HepG2 (cell line): ENCODE results near the gene THADA. TPM values are rescaled to one million over a fixed set of nuclear protein-coding genes. Genes with fewer than 3 reads are reported as not detected.

Source experiments
- AGO2 ChIP-seq: fragments of 200-400 bp; formaldehyde crosslinking; optimal IDR thresholded peaks from 2 replicates; pipeline ENCODE3; 2017; ENCODE audit warnings: mild to moderate bottlenecking, low read depth, low read length, moderate library complexity
- CBX5 ChIP-seq: sonication (generic); formaldehyde crosslinking; IDR thresholded peaks from 2 replicates; pipeline ENCODE4 v1.4.0; 2020; ENCODE audit warnings: missing genetic modification reagents, borderline replicate concordance
- FOXM1 ChIP-seq: sonication (generic); formaldehyde crosslinking; IDR thresholded peaks from 2 replicates; pipeline ENCODE4 v1.5.0; 2020; ENCODE audit warnings: missing genetic modification reagents
- RFXAP ChIP-seq: sonication (generic); formaldehyde crosslinking; IDR thresholded peaks from 2 replicates; pipeline ENCODE4 v1.4.0; 2020; ENCODE audit warnings: missing genetic modification reagents, borderline replicate concordance
- RXRB ChIP-seq: IDR thresholded peaks from 2 replicates; pipeline ENCODE4 v1.6.1; 2016; ENCODE audit warnings: borderline replicate concordance, missing genetic modification reagents, missing compliant biosample characterization
- TEAD3 ChIP-seq: optimal IDR thresholded peaks from 2 replicates; pipeline ENCODE3; 2016; ENCODE audit warnings: borderline replicate concordance
- WIZ ChIP-seq: sonication (generic); formaldehyde crosslinking; IDR thresholded peaks from 2 replicates; pipeline ENCODE4 v1.5.1; 2020; ENCODE audit warnings: mild to moderate bottlenecking, missing genetic modification reagents
- ZBTB20 ChIP-seq: sonication (generic); formaldehyde crosslinking; IDR thresholded peaks from 2 replicates; pipeline ENCODE4 v1.8.1; 2023; ENCODE audit warnings: missing genetic modification reagents, low read depth, mild to moderate bottlenecking, borderline replicate concordance
- ZFAT ChIP-seq: sonication (generic); formaldehyde crosslinking; conservative IDR thresholded peaks from 2 replicates; pipeline ENCODE4 v1.8.1; 2023; ENCODE audit warnings: missing genetic modification reagents, inconsistent platforms
- ZMYM4 ChIP-seq: sonication (generic); formaldehyde crosslinking; IDR thresholded peaks from 2 replicates; pipeline ENCODE4 v1.8.1; 2023; ENCODE audit warnings: mild to moderate bottlenecking, missing genetic modification reagents
- ZNF598 ChIP-seq: sonication (generic); formaldehyde crosslinking; IDR thresholded peaks from 2 replicates; pipeline ENCODE4 v1.5.1; 2020; ENCODE audit warnings: mild to moderate bottlenecking, missing genetic modification reagents, borderline replicate concordance
- ZNF816 ChIP-seq: sonication (generic); formaldehyde crosslinking; IDR thresholded peaks from 2 replicates; pipeline ENCODE4 v1.8.0; 2022; ENCODE audit warnings: missing genetic modification reagents, mild to moderate bottlenecking, borderline replicate concordance
- ZSCAN22 ChIP-seq: sonication (generic); formaldehyde crosslinking; IDR thresholded peaks from 2 replicates; pipeline ENCODE4 v1.4.0; 2020; ENCODE audit warnings: mild to moderate bottlenecking, missing genetic modification reagents
- ZSCAN31 ChIP-seq: sonication (generic); formaldehyde crosslinking; IDR thresholded peaks from 2 replicates; pipeline ENCODE4 v1.5.0; 2020; ENCODE audit warnings: low read depth, mild to moderate bottlenecking, missing genetic modification reagents
- polyA plus RNA-seq, 8 experiments: library from polyadenylated mRNA; depleted of rRNA in 3 of 8; stranded (reverse) in 7 of 8; unstranded in 1 of 8; fragments of >200 nt; fragmentation: Illumina TruSeq in 4 of 8; extraction: Trizol in 4 of 8; gene quantifications; 2 replicates each; pipeline versions ENCODE4 v1.2.1 to v1.2.3, GENCODE V29; 2011 to 2016; ENCODE audit warnings: low read depth in 4 of 8, missing spikeins in 1 of 8, mixed read lengths in 1 of 8; ENCODE audit not compliant: insufficient read depth in 1 of 8
- total RNA-seq, 5 experiments: library from RNA; depleted of rRNA; stranded (reverse); fragments of >200 nt; fragmentation: Illumina TruSeq; extraction: Trizol; gene quantifications; 2 replicates each; pipeline ENCODE4 v1.2.3, GENCODE V29; 2016; ENCODE audit warnings: low read depth in 1 of 5
- TF ChIP-seq, protein P1 (sequence below): sonication (generic); formaldehyde crosslinking; IDR thresholded peaks from 2 replicates; pipeline ENCODE4 v1.5.0; 2020; ENCODE audit warnings: mild to moderate bottlenecking, missing genetic modification reagents
- TF ChIP-seq, protein P2 (sequence below): sonication (generic); formaldehyde crosslinking; IDR thresholded peaks from 2 replicates; pipeline ENCODE4 v1.5.1; 2020; ENCODE audit warnings: missing genetic modification reagents, mild to moderate bottlenecking, borderline replicate concordance
- TF ChIP-seq, protein P3 (sequence below): fragments of 450-650 bp; IDR thresholded peaks from 2 replicates; pipeline ENCODE4 v1.6.1; 2017; ENCODE audit warnings: mild to moderate bottlenecking

THADA gene
- total and polyA plus RNA-seq, 2 of the 13 experiments (the other 11 are each of a cell fraction or from before 2014, with no cell fraction given), result 12.7 to 21.7 TPM

DNA sequence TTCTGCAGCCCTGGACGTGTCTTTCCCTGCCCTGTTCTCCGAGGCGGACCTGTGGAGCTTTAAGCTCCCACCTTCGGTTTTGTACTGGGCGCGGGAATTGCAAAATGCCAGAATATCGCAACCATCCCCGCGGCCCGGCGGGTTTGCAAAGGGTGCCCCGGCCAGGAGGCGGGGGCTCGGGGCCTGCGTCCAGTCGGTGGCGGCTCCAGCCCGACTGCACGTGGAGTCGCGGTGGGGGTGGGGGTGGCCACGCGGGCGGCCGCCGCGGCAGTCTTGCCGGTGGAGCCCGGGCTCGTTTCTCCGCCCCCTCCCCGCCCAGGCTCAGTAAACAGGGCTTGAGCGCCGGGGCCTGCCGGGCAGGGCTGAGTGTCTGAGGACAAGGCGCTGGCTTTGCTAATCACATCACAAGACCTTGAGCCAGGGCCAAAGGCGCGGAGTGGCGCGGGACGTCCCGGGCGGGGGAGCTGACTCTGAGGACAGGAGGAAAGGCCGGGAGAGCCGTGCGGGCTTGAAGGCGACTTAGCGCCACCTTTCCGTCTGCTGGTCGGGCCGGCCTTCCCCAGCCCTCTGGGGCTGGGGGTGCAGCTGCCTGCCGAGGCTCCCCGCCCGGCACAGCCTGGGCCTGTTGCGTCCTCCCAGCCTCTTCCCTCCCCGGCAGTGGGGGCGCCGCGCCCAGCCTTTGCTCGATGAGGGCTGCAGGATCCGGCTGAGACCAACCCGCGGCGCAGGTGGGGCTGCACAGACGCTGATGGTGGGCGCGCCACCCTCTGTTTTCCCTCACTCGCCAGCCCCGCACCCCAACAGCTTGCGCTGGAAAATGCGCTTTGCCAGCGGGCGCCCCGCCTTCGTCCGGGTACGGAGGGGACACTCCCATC, 368.6 kb downstream of the THADA start (continued):
- TF ChIP-seq ZNF598 (CRISPR knock-in tag) (no peak; the same call in none of the 2 replicates), FOXM1 (CRISPR knock-in tag) (0 out of 2 replicates have a peak, but pooled peaks have one; percentile 55), ZFAT (CRISPR knock-in tag) (0 out of 2 replicates have a peak, but pooled peaks have one; percentile 44), ZSCAN31 (CRISPR knock-in tag) (peak; percentile 68), CBX5 (CRISPR knock-in tag) (peak; percentile 10; the same call in 1 of the 2 replicates), ZMYM4 (CRISPR knock-in tag) (peak; percentile 63), RFXAP (CRISPR knock-in tag) (peak; percentile 72; the same call in 1 of the 2 replicates), AGO2 (peak; percentile 100), ZBTB20 (CRISPR knock-in tag) (no peak), ZSCAN22 (CRISPR knock-in tag) (peak; percentile 63), ZNF816 (CRISPR knock-in tag) (peak; percentile 90), WIZ (0 out of 2 replicates have a peak, but pooled peaks have one; percentile 22), RXRB (0 out of 2 replicates have a peak, but pooled peaks have one; percentile 57), TEAD3 (CRISPR knock-in tag) (peak; percentile 72)
- TF ChIP-seq, protein P1, sequence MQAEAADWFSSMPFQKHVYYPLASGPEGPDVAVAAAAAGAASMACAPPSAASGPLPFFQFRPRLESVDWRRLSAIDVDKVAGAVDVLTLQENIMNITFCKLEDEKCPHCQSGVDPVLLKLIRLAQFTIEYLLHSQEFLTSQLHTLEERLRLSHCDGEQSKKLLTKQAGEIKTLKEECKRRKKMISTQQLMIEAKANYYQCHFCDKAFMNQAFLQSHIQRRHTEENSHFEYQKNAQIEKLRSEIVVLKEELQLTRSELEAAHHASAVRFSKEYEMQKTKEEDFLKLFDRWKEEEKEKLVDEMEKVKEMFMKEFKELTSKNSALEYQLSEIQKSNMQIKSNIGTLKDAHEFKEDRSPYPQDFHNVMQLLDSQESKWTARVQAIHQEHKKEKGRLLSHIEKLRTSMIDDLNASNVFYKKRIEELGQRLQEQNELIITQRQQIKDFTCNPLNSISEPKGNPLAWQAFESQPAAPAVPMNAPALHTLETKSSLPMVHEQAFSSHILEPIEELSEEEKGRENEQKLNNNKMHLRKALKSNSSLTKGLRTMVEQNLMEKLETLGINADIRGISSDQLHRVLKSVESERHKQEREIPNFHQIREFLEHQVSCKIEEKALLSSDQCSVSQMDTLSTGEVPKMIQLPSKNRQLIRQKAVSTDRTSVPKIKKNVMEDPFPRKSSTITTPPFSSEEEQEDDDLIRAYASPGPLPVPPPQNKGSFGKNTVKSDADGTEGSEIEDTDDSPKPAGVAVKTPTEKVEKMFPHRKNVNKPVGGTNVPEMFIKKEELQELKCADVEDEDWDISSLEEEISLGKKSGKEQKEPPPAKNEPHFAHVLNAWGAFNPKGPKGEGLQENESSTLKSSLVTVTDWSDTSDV (CRISPR knock-in tag), result no peak
- TF ChIP-seq, protein P2, sequence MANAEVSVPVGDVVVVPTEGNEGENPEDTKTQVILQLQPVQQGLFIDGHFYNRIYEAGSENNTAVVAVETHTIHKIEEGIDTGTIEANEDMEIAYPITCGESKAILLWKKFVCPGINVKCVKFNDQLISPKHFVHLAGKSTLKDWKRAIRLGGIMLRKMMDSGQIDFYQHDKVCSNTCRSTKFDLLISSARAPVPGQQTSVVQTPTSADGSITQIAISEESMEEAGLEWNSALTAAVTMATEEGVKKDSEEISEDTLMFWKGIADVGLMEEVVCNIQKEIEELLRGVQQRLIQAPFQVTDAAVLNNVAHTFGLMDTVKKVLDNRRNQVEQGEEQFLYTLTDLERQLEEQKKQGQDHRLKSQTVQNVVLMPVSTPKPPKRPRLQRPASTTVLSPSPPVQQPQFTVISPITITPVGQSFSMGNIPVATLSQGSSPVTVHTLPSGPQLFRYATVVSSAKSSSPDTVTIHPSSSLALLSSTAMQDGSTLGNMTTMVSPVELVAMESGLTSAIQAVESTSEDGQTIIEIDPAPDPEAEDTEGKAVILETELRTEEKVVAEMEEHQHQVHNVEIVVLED, result peak; percentile 49
- TF ChIP-seq, protein P3, sequence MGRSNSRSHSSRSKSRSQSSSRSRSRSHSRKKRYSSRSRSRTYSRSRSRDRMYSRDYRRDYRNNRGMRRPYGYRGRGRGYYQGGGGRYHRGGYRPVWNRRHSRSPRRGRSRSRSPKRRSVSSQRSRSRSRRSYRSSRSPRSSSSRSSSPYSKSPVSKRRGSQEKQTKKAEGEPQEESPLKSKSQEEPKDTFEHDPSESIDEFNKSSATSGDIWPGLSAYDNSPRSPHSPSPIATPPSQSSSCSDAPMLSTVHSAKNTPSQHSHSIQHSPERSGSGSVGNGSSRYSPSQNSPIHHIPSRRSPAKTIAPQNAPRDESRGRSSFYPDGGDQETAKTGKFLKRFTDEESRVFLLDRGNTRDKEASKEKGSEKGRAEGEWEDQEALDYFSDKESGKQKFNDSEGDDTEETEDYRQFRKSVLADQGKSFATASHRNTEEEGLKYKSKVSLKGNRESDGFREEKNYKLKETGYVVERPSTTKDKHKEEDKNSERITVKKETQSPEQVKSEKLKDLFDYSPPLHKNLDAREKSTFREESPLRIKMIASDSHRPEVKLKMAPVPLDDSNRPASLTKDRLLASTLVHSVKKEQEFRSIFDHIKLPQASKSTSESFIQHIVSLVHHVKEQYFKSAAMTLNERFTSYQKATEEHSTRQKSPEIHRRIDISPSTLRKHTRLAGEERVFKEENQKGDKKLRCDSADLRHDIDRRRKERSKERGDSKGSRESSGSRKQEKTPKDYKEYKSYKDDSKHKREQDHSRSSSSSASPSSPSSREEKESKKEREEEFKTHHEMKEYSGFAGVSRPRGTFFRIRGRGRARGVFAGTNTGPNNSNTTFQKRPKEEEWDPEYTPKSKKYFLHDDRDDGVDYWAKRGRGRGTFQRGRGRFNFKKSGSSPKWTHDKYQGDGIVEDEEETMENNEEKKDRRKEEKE, result no peak
